ENCODE results near the gene RAPGEF6.

GRCh38 chr5:131511934-131512333, 123.1 kb downstream of the RAPGEF6 start:
- TF ChIP-seq CTCF (IDR thresholded peaks at IDR 0.05) = no peak
- no peak for TF ChIP-seq POLR2A (IDR thresholded peaks at IDR 0.05)
- no peak for TF ChIP-seq POLR2AphosphoS5 (IDR thresholded peaks at IDR 0.05)
